HEK293 (cell line): Measurements from ENCODE around the gene ST7.

ENCODE experiments used
- CTCF ChIA-PET: fragments of 350-600 bp; formaldehyde crosslinking; extraction: SDS; loops from one replicate; lab custom pipeline; 2021; ENCODE audit warnings: antibody characterized with exemption; lab: Yijun Ruan, JAX
- POLR2A ChIA-PET: fragments of 300-600 bp; formaldehyde crosslinking; extraction: SDS; loops from one replicate; lab custom pipeline; 2020; ENCODE audit warnings: antibody characterized with exemption, inconsistent platforms; lab: Yijun Ruan, JAX
- H3K27ac ChIP-seq: fragments of 200-500 bp; sonication (Bioruptor generic); 2 replicates; pipeline ENCODE4 v1.5.1; 2014; ENCODE audit warnings: low read depth, low read length, control low read depth, inconsistent platforms; ENCODE audit errors: extremely low read depth
- H3K36me3 ChIP-seq, 2 experiments: fragments of 200-500 bp in 1 of 2; sonication (Bioruptor generic) in 1 of 2; 1 replicate in 1 of 2; 2 replicates in 1 of 2; pipeline ENCODE4 v1.5.1; 2014 to 2017; ENCODE audit warnings: inconsistent platforms in 2 of 2, low read length in 2 of 2; ENCODE audit not compliant: control insufficient read depth in 2 of 2, insufficient read depth in 1 of 2
- H3K4me1 ChIP-seq: fragments of 200-500 bp; sonication (Bioruptor generic); 2 replicates; pipeline ENCODE4 v1.5.1; 2014; ENCODE audit warnings: mild to moderate bottlenecking, low read length, inconsistent platforms; ENCODE audit not compliant: control insufficient read depth, insufficient read depth
- H3K4me3 ChIP-seq: 2 replicates; pipeline ENCODE4 v1.5.1; 2011; ENCODE audit warnings: low read depth, mild to moderate bottlenecking, control low read depth, low read length, moderate library complexity
- H3K9me3 ChIP-seq: fragments of 200-500 bp; sonication (Bioruptor generic); 2 replicates; pipeline ENCODE4 v1.5.1; 2014; ENCODE audit warnings: low read depth, low read length, inconsistent platforms; ENCODE audit not compliant: control insufficient read depth, insufficient read depth
- EGR2 ChIP-seq: fragments of 450-650 bp; formaldehyde crosslinking; IDR thresholded peaks from 2 replicates; pipeline ENCODE4 v1.5.1; 2016; ENCODE audit warnings: low read depth, missing biosample characterization, missing genetic modification characterization
- ELK4 ChIP-seq: IDR thresholded peaks from 2 replicates; pipeline ENCODE4 v1.6.1; 2011; ENCODE audit warnings: mild to moderate bottlenecking, low read depth, low read length, borderline replicate concordance
- MYNN ChIP-seq: fragments of 450-650 bp; formaldehyde crosslinking; IDR thresholded peaks from 2 replicates; pipeline ENCODE4 v1.5.1; 2016; ENCODE audit warnings: missing biosample characterization, missing genetic modification characterization, borderline replicate concordance
- OVOL3 ChIP-seq: fragments of 450-650 bp; formaldehyde crosslinking; IDR thresholded peaks from 2 replicates; pipeline ENCODE4 v1.5.1; 2016; ENCODE audit warnings: missing biosample characterization, missing genetic modification characterization
- RBAK ChIP-seq: fragments of 450-650 bp; formaldehyde crosslinking; IDR thresholded peaks from 2 replicates; pipeline ENCODE4 v1.5.1; 2016; ENCODE audit warnings: missing biosample characterization, missing genetic modification characterization
- ZBTB26 ChIP-seq: fragments of 450-650 bp; formaldehyde crosslinking; optimal IDR thresholded peaks from 2 replicates; pipeline ENCODE3; 2016; ENCODE audit warnings: missing biosample characterization, mild to moderate bottlenecking, missing genetic modification characterization
- ZNF114 ChIP-seq: fragments of 450-650 bp; formaldehyde crosslinking; IDR thresholded peaks from 2 replicates; pipeline ENCODE4 v1.5.0; 2017; ENCODE audit warnings: missing biosample characterization, missing genetic modification characterization
- ZNF140 ChIP-seq: fragments of 450-650 bp; formaldehyde crosslinking; IDR thresholded peaks from 2 replicates; pipeline ENCODE4 v1.5.1; 2016; ENCODE audit warnings: missing biosample characterization, missing genetic modification characterization
- ZNF148 ChIP-seq: fragments of 450-650 bp; formaldehyde crosslinking; IDR thresholded peaks from 2 replicates; pipeline ENCODE4 v1.5.0; 2017; ENCODE audit warnings: missing biosample characterization, missing genetic modification characterization, borderline replicate concordance
- ZNF155 ChIP-seq: fragments of 450-650 bp; formaldehyde crosslinking; IDR thresholded peaks from 2 replicates; pipeline ENCODE4 v1.5.1; 2016; ENCODE audit warnings: missing biosample characterization, missing genetic modification characterization
- ZNF157 ChIP-seq: fragments of 450-650 bp; formaldehyde crosslinking; IDR thresholded peaks from 2 replicates; pipeline ENCODE4 v1.5.1; 2016; ENCODE audit warnings: missing biosample characterization, missing genetic modification characterization
- ZNF280D ChIP-seq: fragments of 450-650 bp; formaldehyde crosslinking; IDR thresholded peaks from 2 replicates; pipeline ENCODE4 v1.5.1; 2016; ENCODE audit warnings: missing biosample characterization, missing genetic modification characterization
- ZNF404 ChIP-seq: fragments of 450-650 bp; formaldehyde crosslinking; IDR thresholded peaks from 2 replicates; pipeline ENCODE4 v1.5.1; 2017; ENCODE audit warnings: missing biosample characterization, missing genetic modification characterization
- ZNF433 ChIP-seq: fragments of 450-650 bp; formaldehyde crosslinking; IDR thresholded peaks from 2 replicates; pipeline ENCODE4 v1.5.1; 2016; ENCODE audit warnings: missing biosample characterization, missing genetic modification characterization, low read depth
- ZNF530 ChIP-seq: fragments of 450-650 bp; formaldehyde crosslinking; IDR thresholded peaks from 2 replicates; pipeline ENCODE4 v1.5.1; 2016; ENCODE audit warnings: low read depth, missing biosample characterization, missing genetic modification characterization
- ZNF600 ChIP-seq: fragments of 450-650 bp; formaldehyde crosslinking; IDR thresholded peaks from 2 replicates; pipeline ENCODE4 v1.5.1; 2016; ENCODE audit warnings: missing biosample characterization, missing genetic modification characterization
- ZNF654 ChIP-seq: fragments of 450-650 bp; formaldehyde crosslinking; IDR thresholded peaks from 2 replicates; pipeline ENCODE4 v1.5.1; 2016; ENCODE audit warnings: low read depth, missing biosample characterization, missing genetic modification characterization
- ZNF658 ChIP-seq: fragments of 450-650 bp; formaldehyde crosslinking; IDR thresholded peaks from 2 replicates; pipeline ENCODE4; 2016; ENCODE audit warnings: missing biosample characterization, missing genetic modification characterization
- ZNF660 ChIP-seq: fragments of 450-650 bp; IDR thresholded peaks from 2 replicates; pipeline ENCODE4 v1.5.1; 2018; ENCODE audit warnings: missing biosample characterization, mild to moderate bottlenecking, missing genetic modification characterization
- ZNF704 ChIP-seq: fragments of 450-650 bp; formaldehyde crosslinking; IDR thresholded peaks from 2 replicates; pipeline ENCODE4 v1.5.1; 2016; ENCODE audit warnings: missing biosample characterization, missing genetic modification characterization
- ZSCAN18 ChIP-seq: fragments of 450-650 bp; formaldehyde crosslinking; IDR thresholded peaks from 2 replicates; pipeline ENCODE4 v1.5.1; 2016; ENCODE audit warnings: missing biosample characterization, missing genetic modification characterization
- ZSCAN5A ChIP-seq: fragments of 450-650 bp; formaldehyde crosslinking; IDR thresholded peaks from 2 replicates; pipeline ENCODE4 v1.5.1; 2016; ENCODE audit warnings: missing biosample characterization, missing genetic modification characterization

ST7 gene

GRCh38 chr7:116932566-116932965, 20.7 kb upstream of the ST7 start:
- no peaks in the 10 kb centered on the region for H3K9me3 ChIP-seq
- TF ChIP-seq ZSCAN5A = no peak
- TF ChIP-seq EGR2 = no peak
- TF ChIP-seq ZNF660 (tag by site-specific recombination) = no peak
- TF ChIP-seq, all 188 proteins: peak for 0
- Histone ChIP-seq H3K4me3 (no peak overlapping the region), H3K4me1 (no peaks in the 10 kb centered on the region), H3K27ac (no peak overlapping the region), H3K36me3 (no peaks in the 10 kb centered on the region)
- CTCF ChIA-PET = interaction anchor here (0.6 to 1.3 kb wide), 7 partner anchors 10 to 452 kb away, joined by 3 to 6 read pairs (median 4); no protein-coding TSS in a partner anchor
- POLR2A ChIA-PET = interaction anchor here (0.6 kb wide), 1 partner anchor 16 kb away, joined by 3 read pairs; no protein-coding TSS in a partner anchor

GRCh38 chr7:116933465-116933864, 19.8 kb upstream of the ST7 start:
- no peaks in the 10 kb centered on the region for H3K9me3 ChIP-seq
- H3K4me3 ChIP-seq = no peak overlapping the region
- TF ChIP-seq OVOL3 (tag by site-specific recombination) (no peak), RBAK (tag by site-specific recombination) (no peak), ELK4 (no peak), ZNF654 (tag by site-specific recombination) (no peak), ZBTB26 (no peak), MYNN (tag by site-specific recombination) (no peak), ZNF114 (tag by site-specific recombination) (no peak), ZNF155 (no peak), ZNF280D (no peak), ZNF157 (no peak), ZSCAN18 (tag by site-specific recombination) (no peak), ZNF140 (no peak), ZNF704 (no peak), ZNF600 (no peak), ZNF658 (tag by site-specific recombination) (no peak), ZNF530 (no peak), ZNF433 (tag by site-specific recombination) (no peak), ZNF148 (no peak), ZNF404 (tag by site-specific recombination) (no peak)
- H3K4me1 ChIP-seq = no peaks in the 10 kb centered on the region
- no peak overlapping the region for H3K27ac ChIP-seq
- H3K36me3 ChIP-seq = no peaks in the 10 kb centered on the region
- CTCF ChIA-PET = interaction anchor here (0.6 to 1.3 kb wide), 3 partner anchors 9 to 188 kb away, joined by 3 to 6 read pairs (median 3); no protein-coding TSS in a partner anchor
- POLR2A ChIA-PET = no interaction called here
